Esophagus (tissue), 2 donors: ENCODE data around the gene ADAM12. TPM values are rescaled to one million over a fixed set of nuclear protein-coding genes. Genes with fewer than 3 reads are reported as not detected.

ENCODE experiments used
- H3K27ac ChIP-seq, 2 donors: one replicate each; pipeline ENCODE4 v1.5.1; 2013; ENCODE audit warnings: low read depth in 2 of 2, mild to moderate bottlenecking in 2 of 2, inconsistent platforms in 1 of 2, low read length in 1 of 2, moderate library complexity in 1 of 2
- H3K27me3 ChIP-seq, 2 donors: one replicate each; pipeline ENCODE4 v1.6.1; 2013; ENCODE audit warnings: low read length in 2 of 2, control low read depth in 1 of 2, mild to moderate bottlenecking in 1 of 2; ENCODE audit not compliant: insufficient read depth in 2 of 2, control insufficient read depth in 1 of 2
- H3K36me3 ChIP-seq, 2 donors: one replicate each; pipeline ENCODE4 v1.6.1; 2013; ENCODE audit warnings: low read length in 1 of 2; ENCODE audit not compliant: control insufficient read depth in 2 of 2, insufficient read depth in 2 of 2
- H3K4me1 ChIP-seq, 2 donors: one replicate each; pipeline ENCODE4 v1.6.1; 2013; ENCODE audit warnings: low read length in 1 of 2; ENCODE audit not compliant: control insufficient read depth in 2 of 2, insufficient read depth in 2 of 2
- H3K4me3 ChIP-seq, 2 donors: one replicate each; pipeline ENCODE4 v1.5.1; 2013; ENCODE audit warnings: low read length in 2 of 2, mild to moderate bottlenecking in 2 of 2, low read depth in 1 of 2, moderate library complexity in 1 of 2
- H3K9me3 ChIP-seq, 2 donors: one replicate each; pipeline ENCODE4 v1.6.1; 2013; ENCODE audit warnings: mild to moderate bottlenecking in 2 of 2, low read depth in 1 of 2, low read length in 1 of 2, moderate library complexity in 1 of 2; ENCODE audit not compliant: control insufficient read depth in 2 of 2, insufficient read depth in 1 of 2
- WGBS, 2 donors: extraction: QIAGEN DNeasy Blood & Tissue Kit; methylation state at CpG; one replicate each; pipeline ENCODE4 v1.1.7; 2013; 5-methylcytosine and 5-hydroxymethylcytosine counted together
- polyA plus RNA-seq, 2 donors: library from polyadenylated mRNA; stranded (reverse); fragments of 200-250 nt; gene quantifications; one replicate each; pipeline ENCODE4 v1.2.3, GENCODE V29; 2013
- donor health status: healthy with polysubstance abuse.
- donor health status: Bipolar disorder and iron deficiency.

Gene ADAM12
- polyA plus RNA-seq, 2 donors: under 0.01 to 0.06 TPM

DNA sequence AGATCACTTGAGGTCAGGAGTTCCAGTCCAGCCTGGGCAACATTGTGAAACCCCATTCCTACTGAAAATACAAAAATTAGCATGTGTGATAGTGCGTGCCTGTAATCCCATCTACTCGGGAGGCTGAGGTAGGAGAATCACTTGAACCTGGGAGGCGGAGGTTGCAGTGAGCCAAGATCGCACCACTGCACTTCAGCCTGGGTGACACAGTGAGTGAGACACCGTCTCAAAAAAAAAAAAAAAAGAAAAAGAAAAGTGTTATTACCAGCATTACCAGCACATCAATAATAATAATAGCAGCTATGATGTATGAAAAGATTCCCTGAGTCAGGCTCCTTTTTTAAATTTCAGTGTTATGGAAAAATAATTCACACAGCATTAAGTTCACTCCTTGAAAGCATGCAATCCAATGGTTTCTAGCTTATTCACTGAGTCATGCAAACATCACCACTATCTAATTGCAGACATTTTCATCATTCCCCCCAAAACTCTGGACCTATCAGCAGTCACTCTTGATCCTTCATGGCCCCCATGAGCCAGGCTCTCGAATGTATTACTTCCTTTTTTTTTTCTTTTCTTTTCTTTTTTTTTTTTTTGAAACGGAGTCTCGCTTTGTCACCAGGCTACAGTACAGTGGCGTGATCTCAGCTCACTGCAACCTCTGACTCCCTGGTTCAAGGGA, 263.5 kb downstream of the ADAM12 start:
- Histone ChIP-seq H3K27me3 (no peaks in the 10 kb centered on the region), H3K36me3 (no peaks in the 10 kb centered on the region), H3K9me3 (no peaks in the 10 kb centered on the region), H3K27ac (no peak overlapping the region), H3K4me3 (no peak overlapping the region), H3K4me1 (no peaks in the 10 kb centered on the region)
- WGBS, 2 donors: 77 to 88% methylated on average over 9 of the region's 9 CpGs

DNA sequence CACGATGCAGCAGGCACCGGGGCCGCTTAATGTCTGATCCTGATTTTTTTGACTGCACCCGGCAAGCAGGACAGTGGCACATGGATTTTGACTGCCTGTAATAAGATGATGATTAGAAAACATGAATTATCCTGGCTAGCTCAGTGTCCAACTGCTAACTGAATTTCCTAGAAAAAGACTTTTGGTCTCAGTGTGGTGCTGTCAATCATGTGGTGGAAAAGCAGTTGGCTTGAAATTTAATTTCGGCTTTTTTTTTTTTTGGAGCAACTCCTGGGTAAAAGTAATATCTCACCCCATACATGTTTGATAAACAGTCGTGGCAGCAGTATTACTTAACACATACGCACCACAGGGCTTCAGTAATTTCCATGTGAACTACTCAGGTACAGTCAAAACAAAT, 264.2 kb downstream of the ADAM12 start:
- no peak overlapping the region for H3K27ac ChIP-seq
- H3K27me3 ChIP-seq: no peaks in the 10 kb centered on the region
- no peaks in the 10 kb centered on the region for H3K36me3 ChIP-seq
- no peak overlapping the region for H3K4me3 ChIP-seq
- no peaks in the 10 kb centered on the region for H3K4me1 ChIP-seq
- WGBS, 2 donors: 80 to 89% methylated on average over 7 of the region's 7 CpGs
- no peaks in the 10 kb centered on the region for H3K9me3 ChIP-seq

DNA sequence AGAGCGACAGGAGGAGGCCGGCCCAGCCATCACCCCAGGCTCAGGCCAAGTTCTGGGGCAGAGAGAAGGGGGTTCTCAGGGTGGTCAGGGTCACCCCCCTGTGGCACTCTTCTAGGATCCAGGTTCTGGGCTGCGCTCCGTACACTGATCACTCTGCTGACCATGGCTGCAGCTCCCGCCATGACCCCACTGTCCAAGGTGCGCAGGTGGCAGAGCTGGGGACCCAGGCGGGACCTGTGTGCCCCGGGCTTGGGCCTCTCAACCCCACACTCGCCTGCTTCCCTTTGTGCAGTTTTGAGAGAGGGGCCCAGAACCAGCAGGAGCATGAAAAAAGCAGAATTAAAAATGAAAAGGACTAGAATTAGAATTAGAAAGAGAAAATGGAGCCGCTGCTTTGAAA, 264.8 kb downstream of the ADAM12 start:
- WGBS, 2 donors: 92 to 93% methylated on average over 10 of the region's 10 CpGs
- no peaks in the 10 kb centered on the region for H3K9me3 ChIP-seq
- no peaks in the 10 kb centered on the region for H3K27me3 ChIP-seq
- no peaks in the 10 kb centered on the region for H3K4me1 ChIP-seq
- H3K27ac ChIP-seq: no peak overlapping the region
- H3K36me3 ChIP-seq: no peaks in the 10 kb centered on the region
- no peak overlapping the region for H3K4me3 ChIP-seq

DNA sequence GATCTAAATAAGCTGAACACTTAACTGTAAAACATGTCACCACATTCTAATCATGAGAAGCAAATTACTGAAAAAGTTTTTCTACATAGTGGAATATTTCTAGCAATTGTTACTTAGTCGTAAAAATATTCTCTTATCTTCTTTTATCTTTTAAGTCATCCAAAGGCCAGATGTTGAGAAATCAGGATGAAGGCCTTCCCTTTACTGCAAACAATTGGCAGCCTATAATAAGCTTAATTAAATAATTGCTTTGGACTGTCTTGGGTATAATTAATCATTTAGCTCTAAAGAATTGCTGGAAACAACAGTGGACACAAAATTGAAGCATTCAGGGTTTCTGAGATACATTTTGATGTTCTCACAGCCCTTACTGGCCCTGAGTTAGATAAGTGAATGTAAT, 265.4 kb downstream of the ADAM12 start:
- no peaks in the 10 kb centered on the region for H3K9me3 ChIP-seq
- no peak overlapping the region for H3K27ac ChIP-seq
- no peaks in the 10 kb centered on the region for H3K36me3 ChIP-seq
- H3K4me3 ChIP-seq: no peak overlapping the region
- H3K4me1 ChIP-seq: no peaks in the 10 kb centered on the region
- H3K27me3 ChIP-seq: no peaks in the 10 kb centered on the region
- WGBS, 2 donors: 42 to 57% methylated on average over 1 of the region's 1 CpG

DNA sequence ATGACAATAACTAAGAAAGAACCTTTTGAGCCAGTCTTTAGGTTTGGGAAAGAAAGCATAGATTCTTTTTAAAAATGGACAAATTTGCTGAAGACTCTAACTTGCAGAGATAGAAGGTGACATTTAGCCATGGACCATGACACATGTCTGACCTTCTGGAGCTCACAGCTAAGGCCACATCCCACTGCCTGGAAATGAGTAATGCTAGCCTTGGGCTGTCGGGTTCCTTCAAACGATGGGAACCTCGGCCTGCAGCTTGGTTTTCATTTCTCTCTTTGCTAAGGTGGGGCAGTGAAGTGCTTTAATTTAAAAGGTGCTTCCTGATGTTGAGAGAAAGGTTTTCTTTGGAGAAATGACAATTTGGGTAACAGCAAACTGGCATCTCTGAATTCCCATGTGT, 268.7 kb downstream of the ADAM12 start:
- Histone ChIP-seq H3K36me3 (no peaks in the 10 kb centered on the region), H3K9me3 (peaks cover 0 to 4% of the 10 kb centered on the region in 2 donors), H3K4me3 (no peak overlapping the region), H3K27ac (no peak overlapping the region), H3K27me3 (no peaks in the 10 kb centered on the region), H3K4me1 (no peaks in the 10 kb centered on the region)
- WGBS, 2 donors: 67% methylated on average over 3 of the region's 3 CpGs

DNA sequence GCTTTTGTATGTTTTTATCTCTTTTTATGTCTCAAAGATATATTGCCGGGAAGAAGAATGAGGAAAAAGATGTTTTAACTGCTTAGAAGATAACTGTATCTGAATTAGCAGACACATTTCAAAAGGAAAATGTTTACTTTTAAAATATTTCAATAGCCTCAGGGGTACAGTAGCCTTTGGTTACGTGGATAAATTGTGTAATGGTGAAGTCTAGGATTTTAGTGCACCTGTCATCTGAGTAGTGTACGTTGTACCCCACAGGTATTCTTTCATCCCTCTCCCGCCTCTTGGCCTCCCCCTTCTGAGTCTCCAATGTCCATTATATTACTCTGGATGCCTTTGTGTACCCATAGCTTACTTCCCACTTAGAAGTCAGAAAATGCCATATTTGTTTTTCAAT, 269.8 kb downstream of the ADAM12 start:
- WGBS, 2 donors: 51 to 65% methylated on average over 4 of the region's 4 CpGs
- H3K27ac ChIP-seq: no peak overlapping the region
- no peak overlapping the region for H3K4me3 ChIP-seq
- no peaks in the 10 kb centered on the region for H3K36me3 ChIP-seq
- H3K9me3 ChIP-seq: peaks cover 0 to 4% of the 10 kb centered on the region in 2 donors
- no peaks in the 10 kb centered on the region for H3K4me1 ChIP-seq
- no peaks in the 10 kb centered on the region for H3K27me3 ChIP-seq

DNA sequence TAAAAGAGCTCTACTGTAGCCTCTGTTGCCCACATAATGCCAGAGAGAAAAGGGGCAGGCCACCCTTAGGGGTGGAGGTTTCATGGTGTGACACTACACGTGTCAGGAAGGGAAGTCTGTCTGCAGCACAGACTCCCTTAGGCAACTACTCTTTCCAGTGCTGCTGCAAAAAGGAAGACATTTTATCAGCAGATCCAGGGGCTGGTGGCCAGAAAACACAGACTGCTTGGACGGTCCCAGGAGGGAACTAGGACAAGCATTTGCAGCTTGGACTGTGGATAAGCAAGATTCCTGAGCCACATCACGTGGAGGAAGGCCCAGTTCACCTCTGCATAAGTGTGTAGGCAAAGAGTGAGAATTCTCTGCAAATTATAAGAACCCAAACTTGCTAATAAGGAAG, 271.1 kb downstream of the ADAM12 start:
- Histone ChIP-seq H3K4me1 (no peaks in the 10 kb centered on the region), H3K4me3 (no peak overlapping the region), H3K36me3 (no peaks in the 10 kb centered on the region), H3K9me3 (peaks cover 2 to 6% of the 10 kb centered on the region in 2 donors), H3K27ac (no peak overlapping the region), H3K27me3 (no peaks in the 10 kb centered on the region)
- WGBS, 2 donors: 50 to 54% methylated on average over 3 of the region's 3 CpGs

DNA sequence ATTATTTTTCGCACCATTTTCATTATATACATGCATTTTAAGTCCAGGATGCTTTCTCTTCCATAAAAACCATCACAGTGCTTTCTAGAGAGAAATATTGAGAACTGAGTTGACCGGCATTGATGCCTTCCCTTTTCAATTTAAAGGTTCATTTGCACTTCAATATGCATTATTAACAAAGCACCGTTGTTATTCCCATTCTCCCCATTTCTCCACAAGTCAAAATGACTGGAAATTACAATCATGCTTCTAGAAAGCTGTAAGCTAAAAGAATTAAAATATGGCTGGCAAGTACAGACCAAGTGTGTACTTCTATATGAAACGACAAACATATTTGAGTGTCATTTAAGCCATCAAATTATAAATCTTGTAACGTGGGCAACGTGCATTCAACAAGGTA, 272.4 kb downstream of the ADAM12 start:
- WGBS, 2 donors: 75 to 82% methylated on average over 6 of the region's 6 CpGs
- H3K4me1 ChIP-seq: no peaks in the 10 kb centered on the region
- peaks cover 2 to 6% of the 10 kb centered on the region in 2 donors for H3K9me3 ChIP-seq

DNA sequence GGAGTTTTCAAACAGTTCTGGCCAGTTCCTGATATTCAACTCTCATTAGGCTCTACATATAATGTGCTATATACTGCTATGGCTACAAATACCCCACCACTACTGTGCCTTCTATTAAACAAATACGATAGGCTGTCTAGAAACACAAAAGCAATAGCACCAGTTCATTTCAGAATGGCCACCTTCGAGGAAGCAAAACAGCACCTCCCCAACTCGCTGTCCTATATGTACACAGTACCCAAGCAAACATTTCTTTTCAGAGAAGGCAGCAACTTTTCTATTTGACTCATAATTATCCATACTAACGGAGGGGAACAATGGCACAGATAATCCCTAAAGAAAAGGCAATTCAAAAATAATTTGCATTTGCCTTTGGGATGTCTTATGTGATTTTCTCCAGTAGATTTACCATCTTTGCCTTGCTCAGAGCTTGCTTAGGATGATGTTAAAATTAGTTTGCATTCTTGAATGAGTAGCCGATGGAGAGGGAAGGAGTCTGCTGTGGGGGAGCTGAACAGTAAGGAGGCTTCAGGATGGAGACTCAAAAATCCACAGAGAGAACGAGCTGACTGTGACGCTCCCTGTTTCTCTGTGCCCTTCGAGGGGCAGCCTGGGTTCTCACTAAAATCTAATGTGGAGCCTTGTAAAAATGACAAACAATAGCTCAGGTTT, 273.3 kb downstream of the ADAM12 start:
- Histone ChIP-seq H3K4me3 (no peak overlapping the region), H3K27ac (no peak overlapping the region), H3K4me1 (no peaks in the 10 kb centered on the region), H3K9me3 (peaks cover 2 to 6% of the 10 kb centered on the region in 2 donors), H3K36me3 (no peaks in the 10 kb centered on the region), H3K27me3 (no peaks in the 10 kb centered on the region)
- 56 to 65% methylated on average over 8 of the region's 8 CpGs for WGBS, 2 donors

More for the DNA sequence above, 272.4 kb downstream of the ADAM12 start:
- H3K27me3 ChIP-seq: no peaks in the 10 kb centered on the region
- no peak overlapping the region for H3K4me3 ChIP-seq
- H3K36me3 ChIP-seq: no peaks in the 10 kb centered on the region
- no peak overlapping the region for H3K27ac ChIP-seq

DNA sequence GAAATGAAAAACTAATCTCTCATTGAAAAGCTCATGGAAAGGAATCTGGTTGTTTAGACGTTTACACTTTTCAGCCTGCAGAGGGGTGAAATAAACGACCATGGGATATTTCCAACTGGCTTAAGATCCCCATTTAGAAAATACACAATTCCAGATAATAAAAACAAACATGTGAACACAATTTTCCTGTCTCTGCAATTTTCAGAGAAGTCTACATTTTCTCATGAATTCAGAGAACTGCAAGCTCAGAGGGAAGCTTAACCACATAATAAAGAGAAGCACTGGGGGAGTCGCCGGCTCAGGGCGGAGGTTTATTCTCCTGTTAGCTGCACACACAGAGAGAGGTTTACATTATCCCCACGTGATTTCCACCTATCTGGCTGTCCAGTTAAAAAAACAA, 276.8 kb downstream of the ADAM12 start:
- Histone ChIP-seq H3K27me3 (no peaks in the 10 kb centered on the region), H3K36me3 (no peaks in the 10 kb centered on the region), H3K27ac (no peak overlapping the region), H3K4me3 (no peak overlapping the region), H3K4me1 (no peaks in the 10 kb centered on the region), H3K9me3 (peaks cover 2% of the 10 kb centered on the region in 2 donors)
- WGBS, 2 donors: 46 to 60% methylated on average over 6 of the region's 6 CpGs
